Activated naive CD4-positive, alpha-beta T cell treated with anti-CD3 and anti-CD28 coated beads, Interleukin-2, amount 50 U/mL, for 16 hours (primary cell): Measurements from ENCODE around the gene PLA2G6.

ENCODE experiments used
- DNase-seq: peaks from one replicate; pipeline ENCODE4 v3.0.0-alpha.2; 2020

The PLA2G6 gene

GRCh38 chr22:38181453-38182200 is at the start of gene PLA2G6:
TSS of gene PLA2G6 (minus strand) at chr22:38181830. CDS start at chr22:38169426, 12,404 bp downstream.
- DNase-seq = peak; percentile 97

GRCh38 chr22:38230916-38231315 is 49.3 kb upstream of the PLA2G6 start:
- DNase-seq = no peak

- peak; percentile 35 for DNase-seq
These were observed 48.6 kb upstream of the PLA2G6 start for GRCh38 chr22:38230108-38230825.

- DNase-seq = no peak
These were observed 47.5 kb upstream of the PLA2G6 start for GRCh38 chr22:38228873-38229740.

- DNase-seq = no peak
These were observed 46.8 kb upstream of the PLA2G6 start for GRCh38 chr22:38228326-38228872.

GRCh38 chr22:38226853-38227649 is 45.4 kb upstream of the PLA2G6 start:
- no peak for DNase-seq

GRCh38 chr22:38223289-38223960 is 41.8 kb upstream of the PLA2G6 start:
- no peak for DNase-seq

GRCh38 chr22:38222797-38223119 is 41.1 kb upstream of the PLA2G6 start:
- DNase-seq = no peak

- no peak for DNase-seq
These were observed 40.5 kb upstream of the PLA2G6 start for GRCh38 chr22:38221908-38222796.

GRCh38 chr22:38221407-38221806 is 39.8 kb upstream of the PLA2G6 start:
- no peak for DNase-seq

GRCh38 chr22:38220653-38221386 is 39.2 kb upstream of the PLA2G6 start:
- no peak for DNase-seq

- no peak for DNase-seq
These were observed 38.5 kb upstream of the PLA2G6 start for GRCh38 chr22:38220163-38220562.

- DNase-seq = no peak
These were observed 38.0 kb upstream of the PLA2G6 start for GRCh38 chr22:38219632-38220031.

- DNase-seq = no peak
These were observed 37.3 kb upstream of the PLA2G6 start for GRCh38 chr22:38218661-38219622.

- DNase-seq = no peak
These were observed 33.8 kb upstream of the PLA2G6 start for GRCh38 chr22:38215156-38216038.

- peak; percentile 63 for DNase-seq
These were observed 32.8 kb upstream of the PLA2G6 start for GRCh38 chr22:38214302-38215056.

- DNase-seq = no peak
These were observed 32.3 kb upstream of the PLA2G6 start for GRCh38 chr22:38213990-38214301.
